ENCODE measurements around the gene MICAL3.
"Not testable (repeated sequence)": the region's sequence is repeated elsewhere in the genome, so short reads cannot be mapped to it uniquely, and the experiment has no call there.

MICAL3 gene

DNA sequence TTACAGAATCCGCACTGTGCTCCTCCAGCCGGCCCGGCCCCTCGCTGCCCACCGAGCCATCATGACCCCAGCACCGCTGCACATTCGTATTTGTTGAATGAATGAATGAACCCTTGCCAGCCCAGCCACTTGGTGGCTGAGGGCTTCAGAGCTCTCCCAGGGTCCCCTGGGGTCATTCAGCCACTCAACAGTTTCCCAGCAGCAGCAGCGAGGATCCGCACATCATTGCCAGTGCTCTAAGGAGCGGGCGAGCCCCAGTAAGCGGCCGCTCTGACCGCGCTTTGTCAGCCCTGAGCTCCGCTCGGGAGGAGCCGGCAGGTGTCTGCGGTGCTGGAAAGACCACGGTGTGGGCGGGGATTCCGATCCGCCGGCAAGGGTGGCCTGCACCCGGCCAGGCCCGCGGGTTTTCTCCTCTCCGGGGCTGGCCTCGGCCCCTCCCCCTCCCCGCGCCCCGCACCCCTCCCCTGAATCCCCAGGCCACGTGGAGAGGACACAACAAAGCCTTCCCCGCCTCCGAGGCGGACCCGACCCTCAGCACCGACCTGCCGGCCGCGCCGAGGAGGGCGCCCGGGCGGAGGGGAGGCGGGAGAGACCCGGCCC, 250.7 kb downstream of the MICAL3 start:
- DNase-seq: peak; percentile 33 to 61 (median 55)

DNA sequence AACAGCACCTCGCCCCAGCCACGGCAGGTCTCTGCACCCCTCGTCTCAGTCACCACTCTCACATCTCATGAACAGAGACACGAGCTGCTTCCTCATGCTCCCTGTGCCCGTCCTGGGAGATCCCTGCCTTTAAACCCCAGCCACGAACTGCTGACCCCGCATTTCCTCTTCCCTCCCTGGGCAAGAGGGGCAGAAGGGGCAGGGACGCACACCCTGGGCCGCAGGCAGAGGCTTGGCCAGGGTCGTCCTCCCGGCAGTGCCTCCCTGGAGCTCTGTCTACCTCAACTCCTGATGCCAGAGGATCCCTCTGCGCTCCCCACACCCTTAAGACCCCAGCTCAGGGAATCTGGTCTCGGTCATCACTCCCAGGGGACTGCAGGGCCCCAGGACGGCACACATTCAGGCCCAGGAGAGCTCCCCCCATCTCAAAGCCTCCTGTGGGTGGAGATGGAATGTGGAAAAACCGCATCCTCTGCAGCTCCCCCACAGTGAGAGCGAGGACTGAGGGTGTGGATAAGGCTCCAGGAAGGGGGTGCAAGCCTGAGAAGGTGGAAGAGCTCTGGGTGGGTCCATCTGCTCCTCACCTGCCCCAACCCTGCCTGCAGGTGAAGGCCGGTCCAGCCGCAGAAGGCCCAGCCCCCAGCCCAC, 251.3 kb downstream of the MICAL3 start:
- no peak for DNase-seq

DNA sequence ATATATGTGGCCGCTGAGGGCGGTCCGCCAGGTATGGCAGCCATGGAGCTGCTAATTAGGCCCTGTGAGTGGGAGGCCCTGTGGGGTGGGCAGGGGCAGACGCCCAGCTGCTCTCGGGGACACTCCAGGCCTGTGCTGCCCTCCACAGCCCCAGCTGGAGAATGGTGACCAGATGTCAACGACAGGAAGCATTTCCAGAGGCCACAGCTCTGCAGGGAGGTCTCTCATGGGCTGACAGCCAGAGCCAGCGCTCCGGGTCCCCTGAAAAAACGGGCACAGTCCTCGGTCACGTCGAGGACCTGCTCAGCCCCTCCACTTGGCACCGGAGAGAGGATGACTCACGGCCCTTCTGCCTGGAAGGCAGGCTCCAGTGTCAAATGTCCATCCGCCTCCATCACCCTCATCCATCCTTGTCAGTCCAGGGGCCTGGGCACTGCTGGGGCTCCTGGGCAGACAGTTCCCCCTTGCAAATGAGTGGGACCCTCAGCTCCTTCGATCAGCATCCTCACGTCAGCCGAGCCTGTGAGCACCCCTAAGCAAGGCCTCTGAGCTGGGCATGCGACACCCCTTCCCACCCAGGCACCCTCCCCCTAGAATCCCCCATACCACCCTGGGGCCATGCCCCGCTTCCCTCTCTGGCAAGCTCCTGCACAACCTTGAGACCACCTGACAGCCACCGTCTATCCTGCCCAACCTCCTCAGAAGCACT, 252.0 kb downstream of the MICAL3 start:
- no peak for DNase-seq

DNA sequence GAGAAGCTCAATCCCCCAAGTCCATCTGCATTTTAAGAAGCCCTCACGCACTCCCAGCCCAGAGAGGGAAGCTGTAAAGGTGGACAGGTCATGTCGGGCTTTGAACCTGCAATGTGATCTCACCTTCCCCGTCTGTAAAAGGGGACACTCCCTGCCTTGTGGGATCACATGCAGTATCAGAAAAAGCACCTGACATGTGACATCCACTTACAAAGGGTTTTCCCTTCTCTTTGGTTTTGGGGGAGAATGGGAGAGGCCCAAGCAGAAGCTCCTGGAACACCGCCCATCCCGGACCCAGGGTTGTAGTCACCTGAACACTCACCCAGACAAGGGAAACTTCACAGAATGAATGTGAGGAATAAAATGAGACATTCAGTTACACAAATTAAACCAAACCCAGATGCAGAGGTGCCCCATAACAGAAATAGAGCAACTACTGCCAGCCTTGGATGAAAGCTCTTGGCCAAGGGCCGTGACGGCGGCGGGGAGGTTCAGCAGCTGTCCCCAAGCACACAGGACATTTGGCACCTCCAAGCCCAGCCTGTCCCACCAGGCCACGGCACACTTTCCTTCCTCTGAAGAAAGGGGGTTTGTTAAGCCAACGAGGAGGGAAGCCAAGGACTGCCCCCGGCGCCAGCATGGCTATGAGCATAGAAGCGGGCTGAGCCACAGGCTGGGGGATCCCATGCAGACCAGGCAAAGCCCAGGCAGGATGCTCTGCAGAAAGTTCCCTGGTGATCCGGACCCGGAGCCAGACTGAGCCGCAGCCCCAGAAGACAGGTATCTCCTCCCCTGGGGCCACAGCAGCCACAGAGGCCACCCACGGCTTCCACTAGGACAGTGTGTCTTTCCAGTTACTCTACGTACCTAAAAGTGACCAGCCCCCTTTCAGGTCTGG, 253.9 kb downstream of the MICAL3 start:
- DNase-seq: no peak

DNA sequence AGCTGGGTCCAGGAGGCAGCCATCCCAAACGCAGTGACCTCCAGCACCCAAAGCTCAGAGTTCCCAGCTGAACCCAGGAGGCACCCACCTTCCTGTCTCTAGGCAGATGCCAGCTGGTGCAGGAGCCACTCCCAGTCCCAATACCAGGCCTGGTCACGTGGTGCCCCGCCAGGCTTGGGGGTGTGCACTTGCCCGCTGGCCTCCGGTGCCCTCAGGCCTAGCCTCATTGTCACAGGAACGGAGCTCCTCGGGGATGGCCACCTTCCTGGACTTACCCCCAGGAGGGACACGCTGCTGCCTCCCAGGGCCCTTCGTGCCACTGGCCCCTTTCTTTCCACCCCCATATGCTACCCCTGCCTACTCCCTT, 254.7 kb downstream of the MICAL3 start:
- no peak for DNase-seq

DNA sequence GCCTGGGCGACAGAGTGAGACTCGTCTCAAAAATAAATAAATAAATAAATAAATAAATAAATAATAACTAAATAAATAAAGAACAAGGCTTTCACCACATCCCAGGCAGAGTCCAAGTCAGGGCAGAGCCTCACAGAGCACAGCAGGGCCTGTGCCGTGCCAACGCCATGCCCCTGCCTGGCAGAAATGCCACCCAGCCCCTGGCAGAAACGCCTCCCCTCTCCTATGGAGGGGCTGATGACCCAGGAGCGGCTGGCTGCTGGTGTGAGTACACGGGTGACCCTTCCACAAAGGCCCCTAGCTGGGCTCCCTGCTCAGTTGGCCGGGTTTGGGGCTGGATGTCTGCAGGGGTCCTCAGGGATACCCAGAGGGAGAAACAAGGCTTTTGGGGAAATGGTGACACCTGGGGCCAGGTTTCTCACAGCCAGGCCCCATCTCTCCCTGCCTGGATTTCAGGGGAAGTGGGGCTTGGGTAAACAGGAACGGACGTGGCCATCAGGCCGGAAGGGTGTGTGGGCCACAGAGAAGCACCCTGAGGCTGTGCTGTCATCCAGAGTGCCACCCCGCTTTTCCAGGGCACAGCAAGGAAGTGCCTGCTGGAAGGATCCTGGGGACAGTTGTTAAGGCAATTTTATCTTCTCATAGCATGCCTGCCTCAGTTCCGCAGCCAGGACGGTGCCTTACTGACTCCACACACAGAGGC, 255.2 kb downstream of the MICAL3 start:
- DNase-seq: no peak

DNA sequence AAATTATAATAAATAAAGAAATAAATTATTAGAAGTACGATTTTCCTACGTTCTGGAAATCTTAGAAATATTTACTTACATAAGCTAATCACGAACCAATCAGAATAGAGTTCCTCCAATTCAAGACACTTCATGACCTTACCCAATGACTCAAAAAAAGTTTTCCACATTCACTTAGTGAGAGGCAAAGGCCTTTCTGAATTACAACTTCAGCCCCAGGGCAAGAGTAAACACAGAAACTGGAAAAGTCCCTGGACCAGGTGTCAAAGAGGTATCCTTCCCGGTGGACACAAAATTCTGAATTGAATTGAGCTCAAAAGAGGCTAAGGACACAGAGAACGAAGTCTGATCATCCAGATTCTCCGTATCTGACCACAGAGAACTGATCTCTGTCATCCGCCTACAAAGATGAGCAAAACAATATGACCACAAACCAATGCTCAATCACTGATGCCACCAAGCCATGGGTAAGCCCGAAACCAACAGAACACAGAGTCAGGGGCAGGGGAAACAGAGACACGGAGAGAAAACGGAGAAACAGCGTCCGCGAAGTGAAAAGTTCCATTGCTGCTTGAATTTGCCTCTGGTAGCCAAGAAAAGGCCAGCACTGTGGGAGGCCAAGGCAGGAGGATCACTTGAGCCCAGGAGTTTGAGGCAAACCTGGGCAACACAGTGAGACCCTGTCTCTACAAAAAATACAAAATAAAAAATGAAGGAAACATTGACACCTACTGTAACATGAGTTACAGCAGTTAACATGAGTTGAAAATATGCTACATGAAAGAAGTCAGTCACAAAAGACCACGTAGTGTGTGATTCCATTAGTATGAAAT, 256.9 kb downstream of the MICAL3 start:
- peak in 1 of 5 donors; percentile 82 for DNase-seq

DNA sequence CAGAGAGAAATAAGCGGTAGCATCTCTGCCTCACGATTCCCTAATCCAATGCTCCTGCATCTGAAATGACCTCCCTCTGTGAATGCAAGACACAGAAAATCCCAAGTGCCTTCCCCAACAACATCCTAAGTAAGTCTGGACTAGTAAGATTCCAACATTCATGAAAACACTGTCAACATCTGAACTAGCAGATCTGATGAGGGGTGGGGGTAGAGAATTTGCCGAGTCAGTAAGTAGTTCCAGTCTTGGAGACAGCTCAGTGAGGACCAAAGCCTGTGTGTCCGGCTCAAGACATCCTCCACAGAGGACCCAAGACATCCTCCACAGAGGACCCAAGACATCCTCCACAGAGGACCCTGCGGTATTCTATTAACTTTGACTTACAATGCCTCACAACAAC, 259.5 kb downstream of the MICAL3 start:
- not testable (repeated sequence) for DNase-seq

DNA sequence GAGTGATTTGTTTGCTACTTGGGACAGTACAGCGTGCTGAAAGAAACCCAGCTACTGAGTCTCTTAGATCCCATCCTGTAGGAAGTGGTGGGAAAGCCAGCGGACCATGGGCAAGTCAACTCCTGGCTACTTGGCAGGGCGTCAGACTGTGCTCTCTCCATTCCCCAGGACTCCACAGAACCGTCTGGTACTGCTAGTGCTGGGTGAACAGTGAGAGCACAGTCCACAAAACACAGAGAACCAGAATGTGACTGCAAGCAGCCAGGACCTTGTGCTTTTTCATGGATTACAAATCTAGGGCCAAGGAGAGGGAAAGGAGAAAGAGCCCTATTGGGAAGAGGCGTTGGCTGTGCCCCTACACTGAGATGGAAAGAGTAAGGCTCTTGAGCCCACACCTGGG, 260.3 kb downstream of the MICAL3 start:
- DNase-seq: no peak

DNA sequence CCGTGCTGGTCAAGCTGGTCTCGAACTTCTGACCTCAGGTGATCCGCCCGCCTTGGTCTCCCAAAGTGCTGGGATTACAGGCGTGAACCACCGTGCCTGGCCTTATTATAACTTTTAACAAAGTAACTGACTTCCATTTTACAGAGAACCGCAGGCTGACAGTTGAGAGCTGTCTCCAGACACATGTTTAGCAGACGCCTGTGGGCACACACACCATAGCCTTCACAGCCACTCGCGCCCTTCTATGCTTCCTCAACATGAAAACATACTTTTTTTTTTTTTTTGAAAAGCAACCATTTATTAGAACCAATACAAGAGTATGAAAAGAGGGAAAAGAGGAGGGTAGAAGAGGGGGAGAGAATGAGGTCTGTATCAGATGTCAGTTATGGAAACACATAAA, 260.9 kb downstream of the MICAL3 start:
- not testable (repeated sequence) for DNase-seq

DNA sequence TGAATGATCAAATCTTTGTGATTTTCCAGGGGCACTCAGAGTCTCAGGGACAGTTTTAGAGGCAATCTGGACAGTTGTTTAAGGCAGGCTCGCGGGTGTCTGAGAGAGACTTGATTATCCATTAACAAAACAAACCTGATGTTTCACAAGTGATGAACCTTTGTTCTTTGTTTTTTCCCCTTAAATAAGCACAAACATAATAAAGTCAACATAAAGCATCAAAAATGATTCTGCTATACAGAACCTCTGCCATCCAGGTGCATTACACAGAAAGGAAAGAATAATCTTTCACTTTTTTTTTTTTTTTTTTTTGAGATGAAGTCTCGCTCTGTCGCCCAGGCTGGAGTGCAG, 263.2 kb downstream of the MICAL3 start:
- no peak for DNase-seq

DNA sequence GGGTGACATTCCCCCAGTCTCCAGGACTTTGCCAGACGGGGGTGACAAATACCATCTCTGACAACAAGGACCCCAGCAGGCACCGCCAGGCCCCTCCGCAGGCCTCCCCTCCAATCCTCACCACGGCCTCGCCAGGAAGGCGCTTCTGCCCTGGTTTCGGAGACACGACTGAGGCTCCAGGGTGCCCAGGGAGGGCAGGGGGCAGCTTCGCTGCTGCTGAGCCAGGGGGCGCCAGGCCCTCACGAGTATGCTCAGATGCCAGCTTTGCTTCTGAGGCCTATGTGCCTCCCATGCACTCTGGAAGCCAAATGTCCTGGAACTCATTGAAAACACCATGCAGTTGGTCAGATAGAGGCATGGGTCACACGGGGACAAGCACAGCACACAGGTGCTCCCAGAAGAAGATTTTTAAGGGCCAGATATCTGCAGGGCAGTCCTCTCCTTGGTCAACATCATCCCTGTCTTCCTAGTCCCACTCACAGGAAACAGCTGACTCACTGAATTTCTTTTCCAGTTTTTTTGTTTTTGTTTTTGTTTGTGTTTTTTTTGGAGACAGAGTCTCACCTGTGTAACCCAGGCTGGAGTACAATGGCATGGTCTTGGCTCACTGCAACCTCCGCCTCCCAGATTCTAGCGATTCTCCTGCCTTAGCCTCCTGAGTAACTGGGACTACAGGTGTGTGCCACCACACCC, 270.0 kb downstream of the MICAL3 start:
- peak in 1 of 5 donors; percentile 39 for DNase-seq

DNA sequence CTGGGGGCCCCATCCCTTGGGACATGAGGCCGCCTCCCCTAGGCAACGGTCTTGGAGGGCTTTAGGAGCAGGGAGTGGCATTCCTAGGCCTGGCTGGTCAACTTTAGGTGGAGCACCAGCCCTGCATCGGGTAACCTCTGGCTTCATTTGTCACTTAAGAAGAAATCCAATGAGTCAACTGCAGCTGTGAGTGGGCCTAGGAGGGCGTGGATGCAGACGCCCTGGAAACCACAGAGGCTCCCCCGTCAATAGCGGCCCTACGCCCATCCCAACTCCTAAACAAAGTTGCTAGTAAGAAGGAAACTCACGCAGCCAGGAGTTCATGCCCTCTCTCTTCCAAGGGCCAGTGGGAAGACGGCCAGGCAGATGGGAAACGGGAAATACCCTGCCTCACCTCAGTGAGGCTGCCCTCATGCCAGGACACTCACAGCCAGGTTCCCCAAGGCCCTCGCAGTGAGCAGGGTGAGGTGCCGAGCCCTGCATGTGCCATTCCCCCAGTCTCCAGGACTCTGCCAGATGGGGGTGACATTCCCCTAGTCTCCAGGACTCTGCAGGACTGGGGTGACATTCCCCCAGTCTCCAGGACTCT, 270.9 kb downstream of the MICAL3 start:
- no peak for DNase-seq

DNA sequence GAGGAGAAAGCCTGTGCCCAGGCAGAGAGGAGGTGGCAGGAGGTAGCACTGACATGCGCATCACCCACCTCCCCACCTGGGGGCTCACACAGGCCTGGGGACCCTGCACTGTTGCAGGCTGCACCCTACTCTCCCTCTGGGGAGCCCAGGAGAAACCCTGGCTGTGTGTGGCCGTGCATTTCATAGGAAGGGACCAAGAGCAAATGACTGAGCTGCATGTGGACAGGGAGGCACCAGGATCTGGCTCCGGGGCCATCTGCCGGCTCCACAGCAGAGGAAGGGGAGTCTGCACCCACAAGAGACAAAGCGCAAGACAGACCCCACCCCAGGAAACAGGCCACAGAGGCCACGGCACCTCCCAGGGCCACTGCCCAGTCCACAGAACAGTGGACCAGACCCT, 272.8 kb downstream of the MICAL3 start:
- DNase-seq: no peak

DNA sequence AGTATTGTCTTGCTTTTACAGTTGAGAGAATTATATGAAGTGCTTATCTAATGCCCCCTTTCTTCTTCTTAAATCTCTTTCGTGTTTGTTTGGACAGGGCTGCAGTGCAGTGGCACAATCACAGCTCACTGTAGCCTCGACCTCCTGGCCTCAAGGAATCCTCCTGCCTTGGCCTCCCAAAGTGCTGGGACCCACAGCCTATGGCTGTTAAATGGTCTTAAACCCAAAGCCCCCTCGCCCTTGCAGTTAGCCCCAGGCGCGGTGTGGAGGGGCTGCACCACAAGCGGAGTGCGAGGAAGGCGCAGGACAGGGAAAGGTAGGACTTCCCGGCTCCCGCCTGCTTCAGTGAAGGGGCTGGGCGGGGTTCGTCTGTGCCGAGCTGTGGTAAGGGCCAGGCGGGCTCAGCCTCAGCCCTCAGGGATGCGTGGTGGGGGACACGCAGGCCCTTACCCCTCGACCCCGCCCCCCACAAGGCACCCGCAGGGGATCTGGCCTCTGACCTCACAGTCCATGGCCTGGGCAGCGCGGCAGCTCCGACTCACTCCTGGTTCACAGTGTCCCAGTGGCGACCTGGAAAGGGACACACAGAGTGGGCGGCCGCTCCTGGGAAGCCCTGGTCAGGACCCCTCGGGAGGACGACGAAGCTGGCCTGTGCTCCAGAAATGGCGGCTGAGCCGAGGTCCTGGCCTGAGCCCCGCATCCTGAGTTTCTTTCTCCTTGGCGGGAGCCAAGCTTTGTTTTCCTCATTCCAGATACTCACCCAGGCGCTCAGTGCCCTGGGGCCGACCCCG, 274.6 kb downstream of the MICAL3 start:
- no peak for DNase-seq

DNA sequence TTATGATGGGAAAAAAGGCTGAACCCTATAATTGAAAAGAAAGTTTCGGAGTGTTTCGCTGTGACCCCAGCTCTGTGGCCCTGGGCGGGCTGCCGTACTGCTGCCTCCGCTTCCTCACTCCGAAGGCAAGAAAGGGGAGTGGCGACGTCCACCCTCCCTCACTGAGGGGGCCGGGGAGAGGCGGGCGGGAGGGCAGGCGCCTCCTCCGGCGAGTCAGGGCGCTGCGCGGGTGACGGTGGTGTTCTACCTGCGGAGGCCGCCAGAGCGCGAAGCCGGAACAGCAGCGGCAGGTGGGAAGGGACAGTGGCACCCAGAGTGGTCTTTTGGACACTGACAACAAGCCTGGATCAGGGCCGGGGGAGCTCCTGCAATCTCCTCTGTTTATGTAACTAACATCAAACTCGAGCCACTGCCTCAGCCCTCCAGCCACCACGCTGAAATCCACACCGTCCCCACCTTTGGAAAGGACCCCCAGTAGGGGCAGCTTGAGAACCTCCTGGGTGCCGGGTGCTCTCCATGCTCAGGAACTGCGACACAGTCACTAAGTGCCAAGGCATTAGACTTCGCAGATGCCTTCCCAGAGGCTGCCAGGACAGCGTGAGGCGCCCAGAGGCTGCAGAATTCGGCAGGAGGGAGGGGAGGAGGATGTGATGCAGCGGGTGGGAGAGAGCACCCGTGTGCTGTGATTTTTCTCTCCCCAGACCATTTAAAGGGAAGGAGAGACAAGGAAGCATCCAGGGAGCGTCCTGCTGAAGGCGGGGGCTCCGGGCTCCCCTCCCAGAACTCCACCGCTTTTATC, 275.6 kb downstream of the MICAL3 start:
- no peak for DNase-seq

DNA sequence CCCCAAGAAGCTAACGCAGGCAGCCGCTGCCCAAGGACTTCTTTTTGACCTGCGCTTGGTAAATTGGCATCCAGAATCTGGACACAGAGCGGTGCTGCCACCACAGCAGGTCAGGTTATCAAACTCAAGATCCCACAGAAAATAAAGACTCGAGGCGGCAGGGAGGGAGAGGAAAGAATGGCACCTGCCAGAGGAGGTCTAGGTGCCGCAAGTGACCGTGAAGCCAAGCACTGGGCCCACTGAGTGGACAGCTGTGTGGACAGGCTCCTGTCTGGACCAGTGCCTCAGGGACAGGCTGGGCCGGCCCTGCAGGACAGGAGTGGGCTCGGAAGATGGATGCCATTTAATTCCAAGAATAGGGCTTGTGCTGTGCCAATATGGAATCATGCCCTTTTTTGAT, 277.4 kb downstream of the MICAL3 start:
- no peak for DNase-seq

DNA sequence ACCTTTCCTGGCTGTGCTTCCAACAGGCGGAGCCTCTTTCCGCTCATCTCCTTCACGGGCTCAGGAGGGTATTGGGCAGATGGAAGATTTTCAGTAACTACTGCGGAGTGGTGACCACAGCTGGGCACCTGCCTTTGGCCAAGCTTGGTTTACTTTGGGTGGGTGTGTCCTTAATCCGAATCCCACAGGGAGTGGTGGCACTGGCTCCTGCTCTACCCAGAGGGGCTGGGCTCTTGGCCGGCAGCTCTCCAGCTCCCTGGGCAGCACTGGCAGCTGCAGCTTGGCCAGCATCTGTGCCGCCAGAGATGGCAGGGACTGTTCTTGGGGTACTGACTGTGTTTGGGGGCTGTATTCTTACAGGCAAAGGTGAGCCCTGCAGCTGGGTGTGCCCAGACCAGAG, 279.9 kb downstream of the MICAL3 start:
- no peak for DNase-seq
